ENCODE data around the gene GALNT9.
"Not testable (repeated sequence)": the region's sequence is repeated elsewhere in the genome, so short reads cannot be mapped to it uniquely, and the experiment has no call there.

The GALNT9 gene

DNA sequence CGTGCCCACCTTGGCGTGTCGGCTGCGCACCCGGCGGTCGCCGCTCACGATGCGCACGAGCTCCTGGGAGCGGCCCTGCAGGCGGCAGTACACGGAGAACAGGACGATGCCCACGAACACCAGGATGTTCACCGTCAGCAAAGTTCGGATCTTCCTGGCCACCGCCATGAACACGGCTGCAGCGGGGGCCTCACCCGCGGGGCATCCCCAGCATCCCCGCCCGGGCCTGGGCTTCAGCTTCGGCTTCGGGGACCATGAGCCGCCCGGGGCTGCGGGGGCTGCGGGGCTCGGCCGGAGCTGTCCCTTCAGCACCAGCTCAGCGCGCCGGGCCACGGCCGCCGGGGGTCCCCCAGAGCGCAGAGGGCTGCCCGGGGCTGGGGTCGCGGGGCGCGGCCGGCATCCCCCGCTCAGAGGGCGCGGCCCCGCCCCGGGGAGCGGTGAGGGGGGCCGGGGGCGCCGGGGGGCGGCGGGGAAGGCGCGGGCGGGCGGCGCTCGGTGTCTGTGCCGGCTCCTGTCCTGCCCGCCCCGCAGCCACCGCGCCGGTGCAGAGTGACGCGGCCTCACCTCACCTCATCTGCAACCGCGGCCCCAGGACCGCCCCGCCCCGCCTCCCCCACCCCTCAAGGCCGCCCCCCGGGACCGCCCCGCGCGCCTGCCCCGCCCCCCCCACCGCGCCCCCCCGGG, at the start of gene GALNT9:
GALNT9 (minus strand) TSS at position 554 of the 684 bp plus-strand sequence; CDS start at position 168, 386 bp downstream.
- DNase-seq (ENCODE audit: low spot score) = no peak

GRCh38 chr12:132379057-132379456, 49.7 kb upstream of the GALNT9 start:
- DNase-seq (ENCODE audit: low spot score) = not testable (repeated sequence)

DNA sequence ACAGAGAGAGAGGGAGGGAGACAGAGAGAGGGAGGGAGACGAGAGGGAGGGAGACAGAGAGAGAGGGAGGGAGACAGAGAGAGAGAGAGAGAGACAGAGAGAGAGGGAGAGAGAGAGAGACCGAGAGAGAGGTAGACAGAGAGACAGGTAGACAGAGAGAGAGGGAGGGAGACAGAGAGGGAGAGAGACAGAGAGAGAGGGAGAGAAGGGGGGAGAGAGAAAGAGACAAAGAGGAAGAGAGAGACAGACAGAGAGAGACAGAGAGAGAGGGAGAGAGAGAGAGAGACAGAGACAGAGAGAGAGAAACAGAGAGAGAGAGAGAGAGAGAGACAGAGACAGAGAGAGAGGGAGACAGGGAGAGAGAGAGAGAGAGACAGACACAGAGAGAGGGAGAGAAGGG, 47.8 kb upstream of the GALNT9 start:
- DNase-seq (ENCODE audit: low spot score) = no peak

GRCh38 chr12:132376464-132376830, 47.1 kb upstream of the GALNT9 start:
- DNase-seq (ENCODE audit: low spot score) = no peak

- no peak for DNase-seq (ENCODE audit: low spot score)
These were observed 46.5 kb upstream of the GALNT9 start for GRCh38 chr12:132375747-132376463.

- no peak for DNase-seq (ENCODE audit: low spot score)
These were observed 45.4 kb upstream of the GALNT9 start for GRCh38 chr12:132374612-132375445.

DNA sequence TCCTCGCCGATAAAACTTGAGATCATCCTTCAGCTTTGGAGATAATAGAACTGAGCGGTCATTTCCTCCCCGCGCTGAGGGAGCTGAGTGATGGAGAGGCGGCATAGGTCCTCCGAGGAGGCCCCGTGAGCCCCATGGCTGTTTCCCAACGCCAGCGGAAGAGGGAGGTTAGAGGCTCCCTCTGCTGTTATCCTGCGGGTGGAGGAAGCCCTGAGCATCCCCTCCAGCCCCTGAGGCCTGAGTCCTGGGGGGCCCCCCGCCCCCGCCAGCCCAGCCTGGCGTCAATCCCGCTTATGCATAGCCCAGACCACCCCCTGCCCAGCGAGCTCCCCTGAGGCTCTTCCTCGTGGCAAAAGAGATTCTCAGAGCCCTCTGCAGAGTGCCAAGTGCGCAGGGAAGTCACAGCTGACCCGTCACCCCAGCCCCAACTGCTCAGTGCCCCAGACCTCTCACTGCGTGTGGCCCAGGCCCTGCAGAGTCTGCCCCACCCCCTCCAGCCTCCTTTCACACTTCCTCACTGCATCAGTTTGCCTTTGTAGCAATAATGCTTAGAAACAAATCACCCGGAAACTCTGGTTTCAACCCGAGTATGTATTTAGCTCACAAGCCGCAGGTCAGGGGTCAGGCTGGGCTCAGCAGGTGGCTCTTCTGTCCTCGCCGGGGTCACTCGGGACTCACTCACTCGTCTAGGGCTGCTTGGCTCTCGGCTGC, 44.7 kb upstream of the GALNT9 start:
- DNase-seq (ENCODE audit: low spot score) = no peak

- DNase-seq (ENCODE audit: low spot score) = no peak
These were observed 38.5 kb upstream of the GALNT9 start for GRCh38 chr12:132367852-132368251.

DNA sequence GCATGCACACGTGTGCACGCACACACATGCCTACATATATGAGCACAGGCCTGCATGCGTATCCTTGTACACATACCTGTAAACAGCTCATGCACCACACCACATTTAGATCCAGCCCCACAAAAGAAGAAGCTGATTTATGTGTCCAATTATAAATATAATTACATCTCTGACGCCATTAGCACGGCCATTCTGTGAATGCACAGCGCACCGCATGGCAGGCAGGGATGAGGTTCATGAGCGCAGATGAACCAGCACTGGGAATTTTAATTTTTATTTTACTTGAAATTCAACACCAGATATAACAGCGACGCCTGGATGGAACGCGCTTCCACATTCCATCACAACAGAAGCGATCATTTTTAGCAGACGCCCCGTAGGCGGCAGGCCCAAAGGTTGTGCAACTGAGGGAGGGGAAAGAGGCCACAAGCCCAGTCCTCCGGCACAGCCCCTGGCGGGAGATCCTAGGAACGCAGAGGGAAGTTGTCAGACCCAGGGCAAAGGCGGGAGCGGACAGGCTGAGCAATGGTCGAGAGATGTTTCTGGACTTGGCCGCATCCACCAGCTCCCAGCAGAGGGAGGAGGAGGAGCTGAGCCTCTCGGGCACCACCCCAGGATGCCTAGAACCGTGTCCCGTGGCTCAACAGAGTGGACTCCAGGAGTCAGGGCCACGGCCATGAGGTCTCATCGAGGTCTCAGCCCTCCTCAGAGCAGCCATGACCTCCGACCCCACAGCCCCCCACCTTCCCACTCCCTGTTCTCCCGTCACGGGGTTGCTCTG, 37.9 kb upstream of the GALNT9 start:
- no peak for DNase-seq (ENCODE audit: low spot score)

GRCh38 chr12:132366341-132366861, 37.0 kb upstream of the GALNT9 start:
- no peak for DNase-seq (ENCODE audit: low spot score)

DNA sequence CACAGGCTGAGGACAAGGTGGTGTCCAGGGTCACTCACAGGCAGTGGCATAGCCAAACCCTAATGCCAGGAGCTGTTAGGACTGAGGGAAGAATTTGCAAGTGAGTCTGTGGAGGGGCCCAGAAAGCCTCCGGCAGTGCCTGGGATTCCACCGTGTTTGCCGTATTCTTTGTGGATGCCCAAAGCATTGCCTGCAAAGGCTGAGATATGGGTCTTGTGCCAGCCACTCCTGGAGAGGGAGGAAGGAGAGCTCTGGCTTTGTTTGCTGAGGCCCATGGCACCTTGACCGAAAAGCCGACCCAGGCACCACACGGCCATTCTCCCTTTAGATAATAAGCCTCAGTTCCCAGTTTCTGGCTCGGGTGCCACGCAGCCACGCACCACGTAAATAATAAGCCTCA, 35.8 kb upstream of the GALNT9 start:
- DNase-seq (ENCODE audit: low spot score) = no peak

DNA sequence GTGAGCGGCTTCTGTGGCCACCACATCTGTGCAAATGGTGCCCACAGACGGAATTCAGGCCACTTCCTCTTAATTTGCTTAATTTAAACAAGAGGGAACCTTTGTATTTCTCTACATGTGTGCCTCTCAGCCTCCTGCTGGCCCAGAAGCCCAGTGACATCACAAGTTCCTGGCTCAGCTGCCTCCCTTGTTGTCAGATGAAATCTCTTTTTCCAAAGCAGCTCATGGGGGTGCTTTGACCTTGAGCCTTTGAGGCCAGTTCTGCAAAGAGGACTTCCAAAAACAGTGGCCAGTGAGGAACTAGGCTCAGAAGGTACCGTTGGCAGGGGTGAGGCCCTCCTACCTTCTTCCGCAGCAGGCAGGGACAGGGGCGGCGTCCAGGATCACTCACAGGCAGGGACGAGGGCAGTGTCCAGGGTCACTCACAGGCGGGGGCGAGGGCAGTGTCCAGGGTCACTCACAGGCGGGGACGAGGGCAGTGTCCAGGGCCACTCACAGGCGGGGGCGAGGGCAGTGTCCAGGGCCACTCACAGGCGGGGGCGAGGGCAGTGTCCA, 35.0 kb upstream of the GALNT9 start:
- DNase-seq (ENCODE audit: low spot score) = no peak

DNA sequence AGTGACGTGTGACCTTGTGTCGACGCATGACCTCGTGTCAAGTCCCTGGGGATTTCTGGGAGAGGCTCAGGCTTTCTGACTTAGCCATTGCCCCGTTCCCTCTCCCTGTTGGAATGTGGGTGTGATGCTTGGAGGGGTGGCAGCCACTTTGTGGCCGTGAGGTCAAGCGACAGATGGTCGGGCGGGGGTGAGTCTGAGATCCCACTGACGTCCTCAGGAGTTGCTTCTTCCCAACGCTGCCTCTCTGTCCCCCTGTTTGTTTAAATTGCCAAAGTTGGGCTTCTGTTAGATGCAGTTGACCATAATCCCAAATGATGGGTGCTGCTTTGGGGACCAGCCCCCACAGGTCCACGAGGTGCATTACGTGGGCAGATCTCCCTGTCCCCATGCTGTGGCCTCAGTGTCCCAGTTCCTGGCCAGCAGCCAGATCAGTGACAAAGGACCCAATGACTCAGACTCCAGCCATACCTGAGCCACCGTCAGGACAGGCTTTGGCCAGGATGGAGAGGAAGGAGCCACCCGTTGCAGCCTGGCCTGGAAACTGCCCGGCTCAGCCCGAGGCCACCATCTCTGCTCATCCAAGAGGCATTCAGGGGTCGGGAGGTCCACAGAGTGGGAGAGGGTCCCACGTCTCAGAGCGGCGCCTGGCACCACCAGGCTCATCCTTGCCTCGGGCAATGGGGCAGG, 34.4 kb upstream of the GALNT9 start:
- DNase-seq (ENCODE audit: low spot score) = no peak

DNA sequence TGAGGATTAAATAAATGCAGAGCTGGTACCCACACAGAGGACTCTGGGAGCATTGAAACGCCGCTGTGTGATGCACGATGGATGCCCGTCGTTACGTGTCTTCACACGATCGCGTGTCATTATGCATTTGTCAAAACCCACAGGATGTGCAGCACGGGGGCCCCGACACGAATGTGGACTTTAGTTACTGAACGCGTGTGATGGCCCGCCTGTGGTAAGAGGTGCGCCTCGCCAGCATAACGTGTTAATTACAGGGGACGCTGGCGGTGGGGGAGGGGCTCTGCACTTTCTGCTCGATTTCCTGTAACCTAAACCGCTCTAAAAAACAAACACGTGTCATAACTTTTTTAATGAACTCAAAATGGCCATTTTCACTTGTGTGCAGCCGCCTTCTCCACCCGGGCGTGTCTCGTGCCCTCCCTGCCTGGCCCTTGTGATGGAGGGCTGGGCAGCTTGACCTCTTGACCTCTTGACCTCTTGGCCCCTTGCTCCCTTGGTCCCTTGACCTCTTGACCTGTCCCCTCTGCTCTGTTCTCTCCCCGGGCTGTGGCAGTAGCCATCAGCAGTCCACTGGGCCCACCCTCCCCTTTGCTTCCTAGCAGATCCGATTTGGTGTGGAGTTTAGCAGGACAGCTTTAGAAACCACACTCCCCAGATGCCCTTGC, 33.7 kb upstream of the GALNT9 start:
- DNase-seq (ENCODE audit: low spot score) = no peak

GRCh38 chr12:132360906-132361777, 31.8 kb upstream of the GALNT9 start:
- DNase-seq (ENCODE audit: low spot score) = no peak

DNA sequence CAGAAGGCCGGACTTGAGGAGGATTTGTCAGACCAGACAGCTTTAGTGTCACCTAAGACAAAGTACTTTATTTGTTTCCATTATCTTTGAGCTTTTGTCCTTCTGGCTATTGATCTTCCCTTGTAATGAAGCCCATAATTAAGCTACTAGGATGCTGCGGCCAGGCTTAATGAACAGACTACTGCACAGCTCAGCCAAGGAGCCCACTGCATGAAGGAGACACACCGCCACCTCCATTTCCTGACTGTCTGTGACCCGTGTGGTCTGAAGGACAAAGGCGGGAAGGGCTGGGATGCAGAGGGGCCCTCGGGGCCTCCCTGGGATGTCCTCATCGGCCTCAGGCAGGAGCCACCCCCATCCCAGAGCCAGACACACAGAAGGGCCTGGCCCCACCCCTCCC, 31.0 kb upstream of the GALNT9 start:
- DNase-seq (ENCODE audit: low spot score) = no peak

- DNase-seq (ENCODE audit: low spot score) = no peak
These were observed 30.6 kb upstream of the GALNT9 start for GRCh38 chr12:132359971-132360370.

GRCh38 chr12:132359551-132359950, 30.2 kb upstream of the GALNT9 start:
- DNase-seq (ENCODE audit: low spot score) = no peak
